ENCODE measurements around the gene AACS. TPM values are rescaled to one million over a fixed set of nuclear protein-coding genes. Genes with fewer than 3 reads are reported as not detected.

Gene AACS
- total and polyA plus RNA-seq, 2 of the 4 experiments (the other 2 are of a cell fraction), result 22.0 to 24.9 TPM

- no peak overlapping the region for H2AK9ac ChIP-seq (replicated peaks; ENCODE audit: low read depth, low read length, poor library complexity)
- CTCF ChIA-PET, result no interaction called here
- intact Hi-C loops (cut with micrococcal nuclease), result no loop called here
- no peak overlapping the region for H3K18ac ChIP-seq (ENCODE audit: low read depth, low read length)
- H4K5ac ChIP-seq (ENCODE audit: low read depth, low read length), result no peak overlapping the region
- POLR2A ChIA-PET (ENCODE audit: unreplicated experiment), result no interaction called here
- peaks cover 3% of the 10 kb centered on the region; the same call in 1 of the 2 replicates for H4K20me1 ChIP-seq (ENCODE audit: insufficient read depth, low read length)
- ATAC-seq (ENCODE audit: low read depth) (no peak), DNase-seq (no peak)
- dilution Hi-C loops (cut with HindIII; ENCODE audit: low sequenced_read_pairs, unreplicated experiment), result no loop called here
- no peak overlapping the region for H3K14ac ChIP-seq (replicated peaks; ENCODE audit: low read depth, low read length)
- no peak overlapping the region for H3K23ac ChIP-seq (ENCODE audit: low read depth, low read length)
- H4K91ac ChIP-seq (ENCODE audit: insufficient read depth, low read depth, low read length), result no peak overlapping the region
- no peaks in the 10 kb centered on the region for H3K27me3 ChIP-seq (ENCODE audit: control insufficient read depth, insufficient read depth, low read length)
- no peak overlapping the region for H4K8ac ChIP-seq (ENCODE audit: low read depth in 2 of 2, low read length in 2 of 2)
- TF ChIP-seq SMC3 (IDR thresholded peaks at IDR 0.05; ENCODE audit: low read depth, low read length), result no peak
- no peak for TF ChIP-seq MAFK (IDR thresholded peaks at IDR 0.05; ENCODE audit: low read depth, low read length)
- no peak for TF ChIP-seq NFE2L2 (IDR thresholded peaks at IDR 0.05; ENCODE audit: low read depth, low read length)
- TF ChIP-seq POLR2A (IDR thresholded peaks at IDR 0.05; ENCODE audit: low read depth, low read length), result no peak
- TF ChIP-seq RAD21 (IDR thresholded peaks at IDR 0.05; ENCODE audit: low read length), result no peak
- TF ChIP-seq RFX5 (IDR thresholded peaks at IDR 0.05; ENCODE audit: low read depth, low read length), result no peak
- no peak for TF ChIP-seq CEBPB (IDR thresholded peaks at IDR 0.05; ENCODE audit: low read depth, low read length)
- no peak for TF ChIP-seq USF2 (IDR thresholded peaks at IDR 0.05; ENCODE audit: low read depth, low read length)
- TF ChIP-seq CTCF (conservative IDR thresholded peaks at IDR 0.05; ENCODE audit: low read depth, low read length), result no peak
- TF ChIP-seq BHLHE40 (IDR thresholded peaks at IDR 0.05; ENCODE audit: low read depth, low read length), result no peak
- no peak for TF ChIP-seq ELK1 (IDR thresholded peaks at IDR 0.05; ENCODE audit: borderline replicate concordance, low read depth, low read length)
- TF ChIP-seq MAZ (IDR thresholded peaks at IDR 0.05; ENCODE audit: borderline replicate concordance, low read depth, low read length), result no peak
- no peak for TF ChIP-seq FOS (IDR thresholded peaks at IDR 0.05; ENCODE audit: low read depth, low read length)
- no peak for TF ChIP-seq CHD1 (IDR thresholded peaks at IDR 0.05; ENCODE audit: low read depth, low read length)
- no peak for TF ChIP-seq RCOR1 (IDR thresholded peaks at IDR 0.05; ENCODE audit: insufficient replicate concordance, low read length)
- no peak for TF ChIP-seq MXI1 (IDR thresholded peaks at IDR 0.05; ENCODE audit: borderline replicate concordance, low read depth, low read length)
- H3K9me3 ChIP-seq (ENCODE audit: control insufficient read depth, insufficient read depth, low read length), result no peaks in the 10 kb centered on the region
- BruUV-seq (replicated peaks), result no TSS peak
- in situ Hi-C loops (cut with MboI; ENCODE audit: low sequenced_read_pairs), result no loop called here
- no peak overlapping the region for H2BK120ac ChIP-seq (ENCODE audit: low read depth, low read length)
- peaks cover 33% of the 10 kb centered on the region for H3K36me3 ChIP-seq (ENCODE audit: control insufficient read depth, insufficient read depth, low read length)
- peaks cover 9% of the 10 kb centered on the region for H3K4me1 ChIP-seq (ENCODE audit: control insufficient read depth, insufficient read depth, low read length)
- H2BK15ac ChIP-seq (ENCODE audit: low read depth, low read length), result no peak overlapping the region
- no peak overlapping the region for H2AK5ac ChIP-seq (ENCODE audit: low read depth, low read length)
- peaks cover 2 to 3% of the 10 kb centered on the region in 2 experiments; a peak in 2 of 4 replicates for H3K79me1 ChIP-seq (ENCODE audit: low read depth in 1 of 2, low read length in 2 of 2)
- no peak overlapping the region for H3K4me2 ChIP-seq (ENCODE audit: low read depth, low read length)
- no peak overlapping the region for H3K56ac ChIP-seq (ENCODE audit: extremely low read depth, insufficient read depth, low read length)
- H3K9me1 ChIP-seq (ENCODE audit: insufficient read depth, low read length), result peaks cover 5% of the 10 kb centered on the region; the same call in 1 of the 2 replicates
- WGBS, 2 experiments (ENCODE audit: extremely low coverage in 2 of 2, insufficient read length in 1 of 2), result 96% methylated on average over 7 of the region's 18 CpGs; no CpG with 5 or more reads in 1 of the 2 experiments
- H2BK20ac ChIP-seq (ENCODE audit: low read depth, low read length), result no peak overlapping the region
- no peak overlapping the region for H3K9ac ChIP-seq (ENCODE audit: low read depth, low read length)
- H2AFZ ChIP-seq (replicated peaks; ENCODE audit: low read length, poor library complexity), result no peak overlapping the region
- H3K4me3 ChIP-seq (ENCODE audit: insufficient read depth, low read depth, low read length), result no peak overlapping the region
- H3K4ac ChIP-seq (ENCODE audit: low read depth, low read length), result no peak overlapping the region
- H2BK5ac ChIP-seq (ENCODE audit: low read depth, low read length, poor library complexity, severe bottlenecking), result no peak overlapping the region
- no peak overlapping the region for H3K27ac ChIP-seq (ENCODE audit: insufficient read depth, low read length)
These were observed 26.2 kb downstream of the AACS start for GRCh38 chr12:125091401-125091800.
